Measurements from ENCODE around the gene TBCB.
"Not testable (repeated sequence)": the region's sequence is repeated elsewhere in the genome, so short reads cannot be mapped to it uniquely, and the experiment has no call there.

The TBCB gene, protein sequence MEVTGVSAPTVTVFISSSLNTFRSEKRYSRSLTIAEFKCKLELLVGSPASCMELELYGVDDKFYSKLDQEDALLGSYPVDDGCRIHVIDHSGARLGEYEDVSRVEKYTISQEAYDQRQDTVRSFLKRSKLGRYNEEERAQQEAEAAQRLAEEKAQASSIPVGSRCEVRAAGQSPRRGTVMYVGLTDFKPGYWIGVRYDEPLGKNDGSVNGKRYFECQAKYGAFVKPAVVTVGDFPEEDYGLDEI

DNA sequence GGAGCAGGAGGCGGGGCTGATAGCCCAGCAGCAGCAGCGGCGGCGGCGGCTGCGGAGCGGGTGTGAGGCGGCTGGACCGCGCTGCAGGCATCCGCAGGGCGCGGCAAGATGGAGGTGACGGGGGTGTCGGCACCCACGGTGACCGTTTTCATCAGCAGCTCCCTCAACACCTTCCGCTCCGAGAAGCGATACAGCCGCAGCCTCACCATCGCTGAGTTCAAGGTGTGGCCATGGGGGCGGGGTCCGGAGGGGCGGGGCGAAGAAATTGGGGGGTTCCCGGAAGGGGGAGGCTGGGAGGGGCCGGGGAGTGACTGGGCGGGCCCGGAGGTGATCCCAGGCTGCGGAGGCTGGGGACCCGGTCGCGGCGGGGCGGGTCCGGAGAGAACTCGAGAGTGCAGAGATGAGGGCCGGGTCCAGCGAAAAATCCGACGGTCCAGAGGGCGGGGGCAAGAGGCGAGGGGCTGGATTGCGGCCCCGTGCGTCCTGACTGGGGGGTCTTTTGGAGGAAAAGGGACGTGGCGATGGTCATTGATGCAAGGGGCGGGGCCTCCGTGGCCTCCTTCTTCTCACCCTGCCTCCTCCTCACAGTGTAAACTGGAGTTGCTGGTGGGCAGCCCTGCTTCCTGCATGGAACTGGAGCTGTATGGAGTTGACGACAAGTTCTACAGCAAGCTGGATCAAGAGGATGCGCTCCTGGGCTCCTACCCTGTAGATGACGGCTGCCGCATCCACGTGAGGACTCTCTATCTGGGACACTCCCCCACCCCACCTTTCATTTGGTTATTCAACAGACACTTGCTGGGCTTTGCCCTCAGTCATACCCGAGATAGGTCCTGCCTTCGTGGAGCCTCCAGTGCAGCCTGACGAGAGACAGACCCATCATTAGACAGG is at the start of gene TBCB:
TSS of gene TBCB (plus strand) at position 16 of the 891 bp plus-strand sequence. CDS start at position 109, 93 bp downstream.
- peak; percentile 39 for DNase-seq

DNA sequence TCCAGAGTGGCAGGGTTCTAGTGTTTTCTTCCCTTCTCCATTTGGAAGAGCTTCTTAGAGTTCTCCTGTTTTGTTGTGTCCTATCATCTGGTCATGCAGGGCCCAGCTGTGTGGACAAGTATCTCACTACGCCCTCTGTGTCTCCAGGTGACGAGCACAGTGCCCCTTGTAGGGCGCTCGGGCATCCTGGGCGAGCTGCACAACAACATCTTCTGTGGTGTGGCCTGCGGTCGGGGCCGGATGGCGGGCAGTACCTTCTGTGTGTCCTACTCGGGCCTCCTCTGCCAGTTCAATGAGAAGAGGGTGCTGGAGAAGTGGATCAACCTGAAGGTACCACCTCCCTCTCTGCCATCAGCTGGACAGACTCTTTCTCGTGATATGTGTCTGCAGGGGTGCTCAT is 47.6 kb upstream of the TBCB start:
- no peak for DNase-seq

DNA sequence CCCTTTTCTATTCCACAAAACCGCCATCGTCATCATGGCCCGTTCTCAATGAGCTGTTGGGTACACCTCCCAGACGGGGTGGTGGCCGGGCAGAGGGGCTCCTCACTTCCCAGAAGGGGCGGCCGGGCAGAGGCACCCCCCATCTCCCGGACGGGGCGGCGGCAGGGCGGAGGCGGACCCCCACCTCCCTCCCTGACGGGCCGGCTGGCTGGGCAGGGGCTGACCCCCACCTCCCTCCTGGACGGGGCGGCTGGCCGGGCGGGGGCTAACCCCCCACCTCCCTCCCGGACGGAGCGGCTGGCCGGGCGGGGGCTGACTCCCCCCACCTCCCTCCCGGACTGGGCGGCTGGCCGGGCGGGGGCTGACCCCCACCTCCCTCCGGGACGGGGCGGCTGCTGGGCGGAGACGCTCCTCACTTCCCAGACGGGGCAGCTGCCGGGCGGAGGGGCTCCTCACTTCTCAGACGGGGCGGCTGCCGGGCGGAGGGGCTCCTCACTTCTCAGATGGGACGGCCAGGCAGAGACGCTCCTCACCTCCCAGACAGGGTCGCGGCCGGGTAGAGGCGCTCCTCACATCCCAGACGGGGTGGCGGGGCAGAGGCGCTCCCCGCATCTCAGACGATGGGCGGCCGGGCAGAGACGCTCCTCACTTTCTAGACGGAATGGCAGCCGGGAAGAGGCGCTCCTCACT is 46.3 kb upstream of the TBCB start:
- DNase-seq, result not testable (repeated sequence)

DNA sequence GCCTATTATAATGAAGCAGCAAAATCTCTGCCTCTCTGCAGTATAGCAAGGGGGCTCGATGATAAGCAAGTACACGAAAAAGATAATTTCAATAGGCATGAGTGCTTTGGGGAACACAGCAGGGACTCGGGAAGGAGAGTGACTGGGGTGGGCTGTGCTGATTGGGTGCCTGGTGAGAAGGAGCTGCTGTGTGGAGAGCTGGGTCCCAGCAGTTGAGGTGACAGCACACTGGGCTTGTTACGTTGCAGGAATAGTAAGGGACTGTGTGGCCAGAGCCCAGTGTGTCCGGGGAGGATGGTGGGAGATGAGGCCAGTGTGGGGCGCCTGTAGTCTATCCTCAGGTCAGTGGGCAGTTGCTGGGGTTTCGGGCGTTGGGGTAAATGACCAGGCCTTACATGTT is 43.2 kb upstream of the TBCB start:
- DNase-seq, result no peak

DNA sequence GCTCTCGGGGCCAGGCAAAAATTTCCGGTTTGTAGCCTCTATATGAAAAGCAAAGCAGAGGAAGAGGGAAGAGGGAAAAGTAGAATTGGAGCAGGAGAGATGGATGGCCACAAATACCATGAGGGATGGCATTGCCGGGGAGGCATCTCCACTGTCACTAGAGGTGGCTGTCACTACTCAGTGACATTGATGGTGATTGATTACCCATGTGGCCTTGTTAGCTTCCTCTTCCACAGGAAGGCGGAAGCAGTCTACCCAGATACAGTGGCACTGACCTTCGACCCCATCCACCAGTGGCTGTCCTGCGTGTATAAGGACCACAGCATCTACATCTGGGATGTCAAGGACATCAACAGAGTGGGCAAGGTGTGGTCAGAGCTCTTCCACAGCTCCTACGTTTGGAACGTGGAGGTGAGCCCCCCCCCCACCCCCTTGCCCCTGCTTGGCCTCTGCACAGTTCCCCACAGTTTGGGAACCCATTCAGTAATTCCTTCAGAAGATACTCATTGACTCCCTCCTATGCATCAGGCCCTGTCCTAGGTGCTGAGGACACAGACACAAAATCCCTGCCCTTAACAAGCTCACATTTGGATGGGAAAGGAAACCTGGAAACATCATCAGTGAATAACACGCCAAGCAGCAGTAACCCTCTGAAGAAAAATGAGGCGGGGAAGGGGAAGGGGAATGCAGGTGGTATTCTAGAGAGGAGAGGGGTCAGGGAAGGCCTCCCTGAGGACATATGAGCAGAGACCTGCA is 42.0 kb upstream of the TBCB start:
- no peak for DNase-seq

DNA sequence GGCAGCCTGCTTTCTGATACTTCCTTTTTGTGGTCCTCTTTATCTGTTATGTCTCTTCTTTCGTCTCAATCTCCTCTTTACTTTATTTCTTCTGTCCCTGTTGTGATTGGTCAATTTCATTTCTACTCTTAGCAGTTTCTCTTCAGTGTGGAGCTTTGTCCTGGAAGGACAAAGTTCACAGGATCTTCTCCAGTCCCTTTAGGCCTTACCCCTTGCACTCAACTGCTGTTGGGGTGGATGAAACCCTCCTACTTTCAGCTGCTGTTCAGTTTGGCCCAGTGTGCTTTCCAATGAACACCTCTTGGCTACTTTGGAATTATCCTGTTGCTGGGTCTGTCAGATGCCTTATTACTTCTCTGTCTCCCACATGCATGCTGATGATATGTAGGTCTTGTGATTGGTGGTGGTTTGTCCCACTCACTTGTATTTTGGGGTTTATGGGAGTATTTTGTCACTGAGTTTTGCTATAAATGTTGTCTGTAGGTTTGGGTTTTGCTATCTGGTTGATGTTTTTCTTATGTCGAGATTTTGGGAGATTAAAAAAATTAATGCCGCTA is 35.8 kb upstream of the TBCB start:
- DNase-seq, result no peak

DNA sequence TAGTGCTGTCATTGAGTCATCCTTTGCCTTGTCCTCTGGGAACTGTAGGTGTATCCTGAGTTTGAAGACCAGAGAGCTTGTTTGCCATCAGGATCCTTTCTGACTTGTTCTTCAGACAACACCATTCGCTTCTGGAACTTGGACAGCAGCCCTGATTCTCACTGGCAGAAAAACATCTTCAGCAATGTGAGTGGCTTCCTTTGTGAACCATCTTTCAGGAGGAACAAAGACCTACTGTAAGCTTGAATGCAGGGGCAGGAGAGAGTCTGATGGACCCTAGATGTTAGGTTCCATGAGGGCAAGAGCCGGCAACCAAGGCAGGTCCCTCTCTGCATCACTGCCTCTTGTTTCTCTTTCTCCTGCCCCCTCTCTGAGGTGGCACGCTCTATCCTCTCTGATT is 33.9 kb upstream of the TBCB start:
- DNase-seq, result no peak

DNA sequence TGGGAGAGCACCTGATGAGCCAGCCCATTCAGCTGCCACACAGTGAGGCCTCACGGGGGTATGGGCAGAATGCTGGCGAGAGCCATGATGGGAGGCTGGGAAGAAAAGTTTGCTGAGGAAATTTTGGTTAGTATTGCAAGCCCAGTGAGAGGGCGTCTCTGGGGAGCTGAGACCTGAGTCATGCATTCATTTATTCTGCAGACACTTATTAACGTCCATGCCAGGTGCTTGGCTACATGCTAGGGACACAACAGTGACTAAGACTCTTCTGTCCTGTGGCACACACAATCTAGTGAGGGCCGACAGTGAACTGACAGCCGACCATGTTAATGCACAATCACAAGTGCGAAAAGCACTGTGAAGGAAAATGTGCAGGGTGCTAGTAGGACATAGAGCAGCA is 33.4 kb upstream of the TBCB start:
- peak; percentile 12 for DNase-seq

DNA sequence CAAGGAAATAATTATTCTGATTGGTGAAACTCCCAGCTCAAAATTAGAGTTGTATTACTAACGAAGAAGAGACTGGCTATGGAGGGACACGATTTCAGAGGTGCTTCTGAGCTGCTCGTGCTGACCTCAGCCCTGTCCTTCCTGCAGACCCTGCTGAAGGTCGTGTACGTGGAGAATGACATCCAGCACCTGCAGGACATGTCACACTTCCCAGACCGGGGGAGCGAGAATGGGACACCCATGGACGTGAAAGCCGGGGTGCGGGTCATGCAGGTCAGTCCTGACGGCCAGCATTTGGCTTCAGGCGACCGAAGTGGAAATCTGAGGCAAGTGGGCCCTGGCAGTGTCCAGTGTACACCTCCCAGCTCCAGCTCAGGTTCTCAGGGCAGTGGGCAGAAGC is 32.4 kb upstream of the TBCB start:
- DNase-seq, result no peak

DNA sequence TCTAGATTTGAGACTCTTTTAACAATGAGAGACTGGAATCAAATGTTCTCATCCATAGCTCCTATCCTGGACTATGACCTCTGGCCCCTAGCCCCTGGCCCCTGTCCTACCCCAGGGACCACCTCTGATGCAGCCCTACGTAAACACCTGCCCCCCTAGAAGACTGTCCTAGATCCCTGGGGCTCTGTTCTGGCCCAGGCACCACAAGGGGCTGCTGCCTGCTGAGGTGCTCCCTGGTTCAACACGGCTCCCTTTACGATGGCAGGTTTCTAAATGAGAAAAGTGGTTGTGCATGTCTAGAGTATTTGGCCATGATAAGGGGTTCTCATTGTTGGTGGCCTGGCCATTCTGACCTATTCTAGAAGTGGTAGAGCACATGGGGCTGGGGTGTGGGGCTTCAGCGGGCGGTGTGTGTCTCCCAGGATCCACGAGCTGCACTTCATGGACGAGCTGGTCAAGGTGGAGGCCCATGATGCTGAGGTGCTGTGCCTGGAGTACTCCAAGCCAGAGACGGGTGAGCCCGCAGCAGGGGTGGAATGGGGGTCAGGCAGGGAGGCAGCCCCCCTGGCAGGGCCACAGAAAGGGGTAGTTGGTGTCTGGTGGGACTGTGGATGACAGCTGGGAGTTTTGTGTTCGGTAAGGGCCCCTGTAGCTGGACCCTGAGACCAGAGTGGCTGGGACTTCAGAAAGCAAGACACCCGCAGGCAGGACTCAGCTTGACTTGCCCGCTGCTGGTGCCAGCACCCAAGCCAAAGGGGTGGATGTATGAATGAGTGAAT is 30.8 kb upstream of the TBCB start:
- DNase-seq, result no peak

DNA sequence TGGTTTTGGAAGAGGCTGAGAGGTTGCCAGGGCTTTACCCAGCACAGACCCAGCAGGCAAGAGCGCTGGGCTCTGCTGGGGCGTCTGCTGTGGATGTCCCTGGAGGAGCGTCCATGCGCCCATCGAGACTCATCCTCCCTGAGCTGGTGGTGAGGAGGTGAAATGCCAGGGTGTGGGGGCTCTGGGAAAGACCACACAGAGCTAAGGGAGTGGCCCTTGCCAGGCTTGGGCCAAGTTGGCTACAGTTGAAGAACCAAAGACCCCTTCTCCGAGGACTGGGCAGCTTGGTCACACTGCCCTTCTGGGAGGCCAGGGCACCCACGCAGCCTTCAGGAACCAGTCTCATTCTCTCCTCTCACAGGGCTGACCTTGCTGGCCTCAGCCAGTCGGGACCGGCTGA is 28.9 kb upstream of the TBCB start:
- no peak for DNase-seq

DNA sequence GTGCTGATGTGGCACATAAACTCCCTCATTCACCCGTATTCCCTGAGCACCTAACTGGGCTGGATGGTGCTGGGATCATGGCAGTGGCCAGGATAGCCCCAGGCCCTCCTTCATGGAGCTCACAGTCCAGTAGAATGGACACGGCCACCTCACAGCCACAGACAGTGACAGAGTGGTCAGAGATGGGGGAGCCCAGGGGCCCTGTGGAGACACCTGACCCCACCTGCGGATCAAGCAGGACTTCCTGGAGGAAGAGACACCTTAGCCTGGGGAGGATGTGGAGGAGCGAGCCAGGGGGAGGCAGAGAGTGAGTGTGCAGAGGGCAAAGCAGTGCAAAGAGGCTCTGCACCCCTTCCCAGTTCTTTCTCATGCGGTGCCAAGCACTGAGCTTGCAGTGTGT is 25.4 kb upstream of the TBCB start:
- no peak for DNase-seq

DNA sequence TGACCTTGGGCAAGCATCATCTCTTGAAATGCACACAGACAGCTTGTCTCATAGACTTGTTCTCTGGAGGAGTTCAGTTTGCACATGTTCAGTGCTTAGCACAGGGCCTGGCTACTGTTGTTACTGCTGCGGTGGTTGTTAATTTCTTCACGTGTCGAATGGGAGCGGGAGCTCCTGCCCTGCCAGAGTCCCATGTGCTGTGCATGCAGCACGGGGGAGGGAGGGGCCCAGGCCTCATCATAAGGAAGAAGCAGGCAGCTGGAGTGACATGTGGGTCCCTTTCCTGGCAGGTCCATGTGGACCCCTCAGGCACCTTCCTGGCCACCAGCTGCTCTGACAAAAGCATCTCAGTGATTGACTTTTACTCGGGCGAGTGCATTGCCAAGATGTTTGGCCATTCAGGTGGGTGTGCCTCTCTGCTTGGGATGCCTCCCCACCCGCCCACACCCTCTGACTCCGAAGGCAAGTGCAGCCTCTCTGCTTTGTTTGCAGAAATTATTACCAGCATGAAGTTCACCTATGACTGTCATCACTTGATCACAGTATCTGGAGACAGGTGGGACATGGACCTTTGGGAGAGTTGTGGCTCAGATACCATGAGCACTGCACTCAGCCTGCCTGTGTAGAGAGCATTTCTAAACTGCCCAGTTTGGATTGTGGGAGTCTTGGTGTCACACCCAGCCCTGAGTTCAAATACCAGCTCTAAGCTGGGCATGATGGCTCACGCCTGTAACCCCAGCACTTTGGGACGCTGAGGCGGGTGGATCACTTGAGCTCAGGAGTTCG is 24.2 kb upstream of the TBCB start:
- no peak for DNase-seq

DNA sequence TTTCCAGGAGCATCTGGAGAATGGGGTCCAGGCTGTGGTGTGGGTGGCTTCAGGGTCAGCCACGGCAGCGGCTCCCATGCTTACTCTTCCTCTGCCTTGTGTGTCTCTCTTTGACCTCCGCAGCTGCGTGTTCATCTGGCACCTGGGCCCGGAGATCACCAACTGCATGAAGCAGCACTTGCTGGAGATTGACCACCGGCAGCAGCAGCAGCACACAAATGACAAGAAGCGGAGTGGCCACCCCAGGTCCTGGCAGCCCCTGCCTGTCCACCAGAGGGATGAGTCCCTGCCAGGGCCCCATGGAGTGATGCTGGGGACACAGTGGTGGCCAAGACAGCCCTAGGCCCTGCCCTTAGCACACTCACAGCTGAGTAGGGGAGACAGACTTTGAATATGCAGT is 22.7 kb upstream of the TBCB start:
- no peak for DNase-seq

DNA sequence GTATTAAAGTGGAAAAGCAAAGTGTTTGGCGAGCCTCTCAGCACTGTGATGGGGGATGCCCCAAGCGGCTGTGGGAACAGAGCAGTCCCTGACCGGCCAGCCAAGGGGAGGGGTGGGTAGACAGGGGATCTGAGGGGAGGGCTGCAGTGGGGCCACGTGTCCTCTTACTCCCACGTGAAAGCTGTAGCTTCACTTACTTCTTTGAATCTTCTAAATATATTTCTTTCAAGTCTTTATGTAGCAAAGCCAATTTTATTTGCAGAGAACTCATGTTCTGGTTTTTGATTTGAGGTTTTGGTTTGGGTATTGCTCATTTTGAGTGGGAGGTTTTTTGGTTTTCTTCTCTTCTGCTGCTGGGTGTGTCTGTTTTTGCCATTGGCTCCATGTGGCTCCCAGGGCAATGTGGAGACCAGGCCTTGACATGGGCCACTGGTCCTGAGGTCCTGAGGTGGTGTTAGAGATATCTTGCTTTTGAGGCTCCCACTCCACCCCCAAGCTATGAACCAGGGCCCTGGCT is 22.1 kb upstream of the TBCB start:
- DNase-seq, result no peak

DNA sequence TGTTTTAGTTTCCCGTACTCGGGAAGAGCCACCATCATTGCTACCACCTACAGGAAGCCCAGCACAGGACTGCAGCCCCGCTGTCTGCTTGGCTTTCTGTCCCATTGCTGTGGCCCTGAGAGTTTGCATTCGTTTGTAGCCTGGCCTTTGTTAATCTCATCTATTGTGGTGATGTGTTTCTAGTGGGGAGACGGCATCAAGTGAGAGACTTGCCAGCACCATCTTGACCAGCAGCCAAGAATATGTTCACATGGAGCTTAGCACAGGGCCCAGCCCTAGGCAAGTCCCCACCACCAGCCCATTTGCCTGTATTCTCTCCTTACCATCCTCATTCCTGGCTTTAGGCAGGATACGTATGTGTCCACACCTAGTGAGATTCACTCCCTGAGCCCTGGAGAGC is 21.6 kb upstream of the TBCB start:
- no peak for DNase-seq

DNA sequence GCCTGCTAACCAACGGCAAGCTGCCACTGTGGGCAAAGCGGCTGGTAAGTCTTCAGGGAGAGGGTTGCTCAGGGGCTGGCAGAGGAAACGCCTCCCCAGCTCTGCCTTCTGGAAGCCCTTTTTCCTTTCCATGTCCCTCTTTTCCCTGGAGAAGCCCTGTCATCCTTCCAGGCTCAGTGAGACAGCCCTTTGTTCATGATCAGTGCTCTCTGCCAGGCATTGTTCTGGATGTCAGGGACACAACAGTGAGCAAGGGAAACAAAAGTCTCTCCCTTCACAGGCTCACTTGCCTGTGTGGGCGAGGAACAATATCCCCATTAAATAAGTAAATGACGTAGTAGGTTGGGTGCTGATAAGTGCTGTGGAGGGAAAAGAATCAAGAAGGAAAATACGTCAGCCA is 18.2 kb upstream of the TBCB start:
- no peak for DNase-seq

DNA sequence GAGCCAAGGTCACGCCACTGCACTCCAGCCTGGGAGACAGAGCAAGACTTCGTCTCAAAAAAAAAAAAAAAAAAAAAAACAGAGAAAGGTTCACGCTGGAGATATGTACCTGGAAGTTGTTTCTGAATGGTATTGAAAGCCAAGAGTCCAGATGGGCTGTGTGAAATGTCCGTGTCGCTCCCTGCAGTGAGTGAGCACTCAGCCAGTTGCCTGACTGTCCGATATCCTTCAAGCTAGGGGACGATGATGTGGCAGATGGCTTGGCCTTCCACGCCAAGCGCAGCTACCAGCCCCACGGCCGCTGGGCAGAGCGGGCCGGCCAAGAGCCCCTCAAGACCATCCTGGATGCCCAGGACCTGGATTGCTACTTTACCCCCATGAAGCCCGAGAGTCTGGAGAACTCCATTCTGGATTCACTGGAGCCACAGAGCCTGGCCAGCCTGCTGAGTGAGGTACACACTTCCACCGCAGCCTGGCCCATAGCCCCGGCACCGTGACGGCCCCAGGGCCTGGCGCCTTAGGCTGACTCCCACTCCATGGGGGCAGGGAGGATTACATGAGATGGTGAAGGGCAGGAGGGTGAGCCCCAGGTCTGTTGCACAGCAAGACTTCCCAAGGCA is 16.0 kb upstream of the TBCB start:
- no peak for DNase-seq

DNA sequence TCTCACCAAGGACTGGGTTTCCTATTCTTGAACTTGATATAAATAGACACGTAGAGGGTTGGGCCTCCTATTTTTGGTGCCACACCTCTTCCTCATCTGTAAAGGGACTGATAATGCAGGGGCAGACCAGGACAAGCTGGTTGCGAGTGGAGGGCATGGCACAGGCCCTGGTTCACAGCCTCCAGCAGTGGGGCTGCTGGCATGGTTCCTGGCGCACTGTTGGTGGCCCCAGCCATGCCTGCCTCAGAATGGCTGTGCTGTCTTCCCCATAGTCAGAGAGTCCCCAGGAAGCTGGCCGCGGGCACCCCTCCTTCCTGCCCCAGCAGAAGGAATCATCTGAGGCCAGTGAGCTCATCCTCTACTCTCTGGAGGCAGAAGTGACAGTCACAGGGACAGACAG is 14.8 kb upstream of the TBCB start:
- DNase-seq, result no peak

DNA sequence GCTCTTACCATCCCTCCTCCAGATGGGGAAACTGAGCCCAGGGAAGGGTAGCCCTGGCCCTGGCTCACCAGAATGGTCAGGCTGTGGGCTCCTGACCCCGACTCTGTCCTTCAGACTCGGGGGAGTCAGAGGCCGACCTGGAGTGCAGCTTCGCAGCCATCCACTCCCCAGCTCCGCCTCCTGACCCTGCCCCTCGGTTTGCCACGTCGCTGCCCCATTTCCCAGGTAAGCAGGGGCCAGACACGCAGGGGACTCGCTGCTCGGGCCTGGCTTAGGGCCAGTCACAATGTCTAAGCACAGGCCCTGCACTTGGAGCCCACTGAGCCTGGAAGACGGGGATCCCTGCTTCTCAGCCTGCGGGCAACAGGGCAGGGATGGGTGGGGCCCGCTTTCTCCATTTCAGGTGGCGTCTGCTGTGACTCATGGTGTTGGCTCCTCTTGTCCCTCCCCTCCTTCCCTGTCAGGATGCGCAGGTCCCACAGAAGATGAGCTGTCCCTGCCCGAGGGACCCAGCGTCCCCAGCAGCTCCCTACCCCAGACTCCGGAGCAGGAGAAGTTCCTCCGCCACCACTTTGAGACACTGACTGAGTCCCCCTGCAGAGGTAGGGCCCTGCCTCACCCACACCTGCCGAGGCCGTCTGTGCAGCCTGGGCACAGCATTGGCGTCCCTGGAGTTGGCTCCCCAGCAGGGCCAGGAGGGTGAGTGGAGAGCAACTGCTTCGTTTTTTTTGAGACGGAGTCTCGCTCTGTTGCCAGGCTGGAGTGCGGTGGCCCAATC is 13.5 kb upstream of the TBCB start:
- no peak for DNase-seq

Measured in fibroblast of upper back skin (primary cell).